CD14-positive monocyte (primary cell): ENCODE data around the gene GLIS2. TPM values are rescaled to one million over a fixed set of nuclear protein-coding genes. Genes with fewer than 3 reads are reported as not detected.

ENCODE experiments used
- DNase-seq, 3 donors: peaks; one replicate each; pipeline ENCODE4 v3.0.0-alpha.2; 2011 to 2022
- H2AFZ ChIP-seq: 2 replicates; pipeline ENCODE4 v1.6.0; 2012; ENCODE audit warnings: mild to moderate bottlenecking, low read depth, low read length, inconsistent platforms; ENCODE audit not compliant: insufficient read depth, poor library complexity, severe bottlenecking
- H3K27ac ChIP-seq, 2 donors: 1 replicate in 1 of 2; 2 replicates in 1 of 2; pipeline ENCODE4 v1.5.1; 2012 to 2013; ENCODE audit warnings: low read length in 2 of 2, control low read depth in 1 of 2, inconsistent platforms in 1 of 2, low read depth in 1 of 2, mild to moderate bottlenecking in 1 of 2
- H3K27me3 ChIP-seq, 2 donors: one replicate each; pipeline versions ENCODE4 v1.6.0 to v1.6.1; 2011 to 2013; ENCODE audit warnings: low read length in 2 of 2; ENCODE audit not compliant: control insufficient read depth in 2 of 2, insufficient read depth in 2 of 2
- H3K36me3 ChIP-seq, 2 donors: replicated peaks in 1 of 2; 1 replicate in 1 of 2; 2 replicates in 1 of 2; pipeline versions ENCODE4 v1.5.1 to v1.6.1; 2012 to 2013; ENCODE audit warnings: low read length in 2 of 2, control low read depth in 1 of 2, inconsistent platforms in 1 of 2, mild to moderate bottlenecking in 1 of 2; ENCODE audit not compliant: insufficient read depth in 2 of 2, control insufficient read depth in 1 of 2
- H3K4me1 ChIP-seq, 2 donors: 1 replicate in 1 of 2; 2 replicates in 1 of 2; pipeline versions ENCODE4 v1.5.1 to v1.6.1; 2012 to 2013; ENCODE audit warnings: low read length in 2 of 2, control low read depth in 1 of 2, inconsistent platforms in 1 of 2, mild to moderate bottlenecking in 1 of 2, moderate library complexity in 1 of 2; ENCODE audit not compliant: insufficient read depth in 2 of 2, control insufficient read depth in 1 of 2
- H3K4me2 ChIP-seq: replicated peaks from 2 replicates; pipeline ENCODE3; 2012; ENCODE audit warnings: low read length, moderate library complexity, mild to moderate bottlenecking; ENCODE audit not compliant: poor library complexity, severe bottlenecking; ENCODE audit errors: extremely low read depth
- H3K4me3 ChIP-seq, 3 experiments: fragments of 200-600 bp in 1 of 3; sonication (generic) in 1 of 3; replicated peaks in 1 of 3; 1 replicate in 2 of 3; 2 replicates in 1 of 3; pipeline ENCODE4 v1.5.1; 2011 to 2013; ENCODE audit warnings: low read length in 3 of 3, mild to moderate bottlenecking in 3 of 3, control low read depth in 2 of 3, low read depth in 2 of 3, inconsistent platforms in 1 of 3, moderate library complexity in 1 of 3
- H3K79me2 ChIP-seq: 2 replicates; pipeline ENCODE4 v1.6.0; 2012; ENCODE audit warnings: mild to moderate bottlenecking, control low read depth, inconsistent platforms, low read length, moderate library complexity; ENCODE audit not compliant: insufficient read depth
- H3K9ac ChIP-seq: 2 replicates; pipeline ENCODE4 v1.6.0; 2017; ENCODE audit warnings: low read length, mild to moderate bottlenecking; ENCODE audit not compliant: insufficient read depth, poor library complexity, severe bottlenecking
- H3K9me3 ChIP-seq, 2 donors: replicated peaks in 1 of 2; 1 replicate in 1 of 2; 2 replicates in 1 of 2; pipeline versions ENCODE4 v1.5.1 to v1.6.1; 2012 to 2013; ENCODE audit warnings: low read length in 2 of 2, control low read depth in 1 of 2; ENCODE audit not compliant: control insufficient read depth in 1 of 2, insufficient read depth in 1 of 2
- H4K20me1 ChIP-seq: 2 replicates; pipeline ENCODE4 v1.6.0; 2012; ENCODE audit warnings: mild to moderate bottlenecking, low read length, control low read depth, moderate library complexity; ENCODE audit not compliant: insufficient read depth
- H3K27ac Mint-ChIP-seq, 7 donors: one replicate each; pipeline ENCODE4 v1.8.0; 2020; ENCODE audit warnings: mild to moderate bottlenecking in 7 of 7, mixed read lengths in 7 of 7, moderate library complexity in 6 of 7, inconsistent platforms in 2 of 7
- H3K27me3 Mint-ChIP-seq, 3 donors: one replicate each; pipeline ENCODE4 v1.8.0; 2021 to 2022; ENCODE audit warnings: low read depth in 3 of 3, mild to moderate bottlenecking in 3 of 3, mixed read lengths in 3 of 3, moderate library complexity in 3 of 3, inconsistent platforms in 1 of 3
- H3K36me3 Mint-ChIP-seq, 2 donors: one replicate each; pipeline ENCODE4 v1.8.0; 2020; ENCODE audit warnings: mixed read lengths in 2 of 2, inconsistent platforms in 1 of 2, mild to moderate bottlenecking in 1 of 2
- H3K4me1 Mint-ChIP-seq: one replicate; pipeline ENCODE4 v1.8.0; 2020; ENCODE audit warnings: mild to moderate bottlenecking, mixed read lengths
- H3K4me3 Mint-ChIP-seq, 2 donors: one replicate each; pipeline ENCODE4 v1.8.0; 2020; ENCODE audit warnings: mild to moderate bottlenecking in 2 of 2, mixed read lengths in 2 of 2, moderate library complexity in 1 of 2
- H3K9me3 Mint-ChIP-seq, 7 donors: one replicate each; pipeline ENCODE4 v1.8.0; 2020 to 2022; ENCODE audit warnings: mixed read lengths in 7 of 7, mild to moderate bottlenecking in 6 of 7, moderate library complexity in 6 of 7, inconsistent platforms in 2 of 7
- WGBS: methylation state at CpG from one replicate; pipeline ENCODE4 v1.1.5; 2013; ENCODE audit warnings: missing lambda C conversion rate; ENCODE audit not compliant: insufficient coverage; 5-methylcytosine and 5-hydroxymethylcytosine counted together
- intact Hi-C, 2 donors: fragments of 100-400 bp; cut with micrococcal nuclease; formaldehyde crosslinking; loops; one replicate each; pipeline versions ENCODE4 v1.15.0 to v1.15.1; 2023
- polyA plus RNA-seq, 3 donors: library from polyadenylated mRNA; depleted of rRNA in 1 of 3; unstranded in 2 of 3; stranded (reverse) in 1 of 3; fragments of 300-500 nt in 2 of 3; fragments of >200 nt in 1 of 3; fragmentation: Illumina TruSeq in 2 of 3; gene quantifications; 1 replicate in 2 of 3; 2 replicates in 1 of 3; pipeline ENCODE4 v1.2.3, GENCODE V29; 2012 to 2021
- TF ChIP-seq, protein P1 (sequence below): fragments of 200-600 bp; IDR thresholded peaks from one replicate; pipeline ENCODE4 v1.8.0; 2022; ENCODE audit warnings: antibody characterized with exemption, mild to moderate bottlenecking

Gene GLIS2
- polyA plus RNA-seq, 3 donors, result 0.03 TPM; not detected in 2

DNA sequence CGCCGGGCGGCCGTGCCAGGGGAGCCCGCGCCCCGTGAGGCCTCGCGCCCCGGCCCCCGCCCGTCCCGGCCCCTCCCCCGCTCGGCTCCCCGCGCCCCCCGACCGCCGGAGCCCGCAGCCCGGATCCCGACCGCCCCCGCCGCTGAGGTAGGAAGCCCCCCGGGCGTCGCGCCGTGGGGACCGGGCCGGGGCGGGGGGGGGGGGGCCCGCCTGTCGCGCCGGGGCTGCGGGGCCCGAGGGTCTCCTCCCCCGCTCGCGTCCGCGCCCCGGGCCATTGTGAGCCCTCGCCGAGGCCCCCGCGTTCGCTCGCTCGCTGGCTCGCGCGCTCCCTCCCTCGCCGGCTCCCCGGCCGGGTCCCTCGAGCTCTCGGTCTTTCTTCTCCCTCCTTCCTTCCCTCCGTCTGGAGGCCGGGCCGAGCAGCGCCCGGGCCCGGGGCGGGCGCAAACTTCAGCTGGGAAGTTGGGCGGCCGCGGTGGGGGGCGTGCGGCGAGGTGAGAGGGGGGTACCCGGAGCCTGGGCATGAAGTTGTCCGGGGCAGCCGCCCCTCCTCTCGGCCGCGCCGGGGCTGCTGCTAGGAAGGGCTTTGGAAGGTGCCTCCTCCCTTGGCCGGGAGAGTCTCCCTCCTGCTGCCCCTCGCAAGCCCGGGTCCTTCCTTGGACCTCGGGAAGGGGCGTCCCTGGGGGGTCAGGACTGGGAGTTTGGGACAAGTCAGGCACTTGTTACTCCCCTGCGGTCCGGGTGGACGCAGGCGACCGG, 419 bp downstream of the GLIS2 start:
- H3K36me3 Mint-ChIP-seq, result peaks cover 6 to 10% of the 10 kb centered on the region in 2 donors
- Histone ChIP-seq H3K36me3 (no peaks in the 10 kb centered on the region), H3K9ac (peak overlapping the region; percentile 15), H3K27ac (no peak overlapping the region), H2AFZ (peak overlapping the region; percentile 59), H3K27me3 (peaks cover 24 to 53% of the 10 kb centered on the region in 2 donors), H3K4me2 (peak overlapping the region; percentile 82), H3K4me1 (peaks cover 12 to 17% of the 10 kb centered on the region in 2 donors), H3K4me3 (peak overlapping the region in 1 of 3 experiments; percentile 56), H4K20me1 (no peaks in the 10 kb centered on the region), H3K9me3 (peaks cover 0 to 8% of the 10 kb centered on the region in 2 donors), H3K79me2 (no peaks in the 10 kb centered on the region)
- intact Hi-C loops, result no loop called here
- WGBS, result 8% methylated on average over 63 of the region's 93 CpGs
- H3K27ac Mint-ChIP-seq, result no peak overlapping the region
- H3K4me3 Mint-ChIP-seq, result peak overlapping the region; percentile 54 to 73
- peaks cover 0 to 8% (median 3%) of the 10 kb centered on the region in 7 donors for H3K9me3 Mint-ChIP-seq
- peaks cover 33 to 73% (median 43%) of the 10 kb centered on the region in 3 donors for H3K27me3 Mint-ChIP-seq
- DNase-seq, result no peak
- TF ChIP-seq, protein P1, sequence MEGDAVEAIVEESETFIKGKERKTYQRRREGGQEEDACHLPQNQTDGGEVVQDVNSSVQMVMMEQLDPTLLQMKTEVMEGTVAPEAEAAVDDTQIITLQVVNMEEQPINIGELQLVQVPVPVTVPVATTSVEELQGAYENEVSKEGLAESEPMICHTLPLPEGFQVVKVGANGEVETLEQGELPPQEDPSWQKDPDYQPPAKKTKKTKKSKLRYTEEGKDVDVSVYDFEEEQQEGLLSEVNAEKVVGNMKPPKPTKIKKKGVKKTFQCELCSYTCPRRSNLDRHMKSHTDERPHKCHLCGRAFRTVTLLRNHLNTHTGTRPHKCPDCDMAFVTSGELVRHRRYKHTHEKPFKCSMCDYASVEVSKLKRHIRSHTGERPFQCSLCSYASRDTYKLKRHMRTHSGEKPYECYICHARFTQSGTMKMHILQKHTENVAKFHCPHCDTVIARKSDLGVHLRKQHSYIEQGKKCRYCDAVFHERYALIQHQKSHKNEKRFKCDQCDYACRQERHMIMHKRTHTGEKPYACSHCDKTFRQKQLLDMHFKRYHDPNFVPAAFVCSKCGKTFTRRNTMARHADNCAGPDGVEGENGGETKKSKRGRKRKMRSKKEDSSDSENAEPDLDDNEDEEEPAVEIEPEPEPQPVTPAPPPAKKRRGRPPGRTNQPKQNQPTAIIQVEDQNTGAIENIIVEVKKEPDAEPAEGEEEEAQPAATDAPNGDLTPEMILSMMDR, result no peak
- H3K4me1 Mint-ChIP-seq, result peaks cover 9% of the 10 kb centered on the region

DNA sequence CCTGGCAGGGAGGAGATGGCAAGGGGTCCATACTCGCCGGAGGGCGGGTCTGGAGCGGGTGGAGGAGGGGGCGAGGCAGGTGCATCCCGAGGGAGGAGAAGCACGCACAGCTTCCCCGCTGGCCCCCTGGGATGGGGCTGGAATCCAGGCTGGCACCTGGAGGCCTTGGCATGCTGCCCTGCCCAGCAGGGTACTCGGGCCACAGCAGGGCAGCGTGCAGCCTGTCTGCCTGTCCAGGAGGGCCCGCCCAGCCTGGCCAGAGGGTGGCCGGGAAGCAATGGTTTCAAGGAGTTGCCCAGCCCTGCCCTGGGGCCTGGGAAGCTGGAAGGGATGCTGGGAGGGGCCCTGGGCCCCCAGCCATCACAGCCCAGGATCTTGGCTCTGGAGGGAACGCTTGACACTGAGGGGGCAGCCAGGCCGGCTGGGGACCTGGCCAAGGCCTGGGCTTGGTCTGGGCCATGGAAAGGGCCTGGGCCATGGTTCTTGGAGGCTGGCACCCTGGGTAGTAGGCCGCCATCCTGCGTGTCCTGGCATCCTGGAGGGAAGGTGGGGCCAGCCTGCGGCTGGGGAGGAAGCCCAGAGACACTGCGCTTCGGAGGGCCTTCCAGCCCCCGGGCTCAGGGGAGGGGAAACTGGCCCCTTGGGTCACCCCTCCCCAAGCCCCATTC, 1.1 kb downstream of the GLIS2 start:
- no peaks in the 10 kb centered on the region for H3K79me2 ChIP-seq
- H3K27ac ChIP-seq, result no peak overlapping the region
- intact Hi-C loops, result no loop called here
- H3K27me3 Mint-ChIP-seq, result peaks cover 35 to 75% (median 42%) of the 10 kb centered on the region in 3 donors
- H3K4me3 Mint-ChIP-seq, result peak overlapping the region; percentile 54 to 73
- H3K4me1 ChIP-seq, result peaks cover 12 to 17% of the 10 kb centered on the region in 2 donors
- H3K9me3 Mint-ChIP-seq, result peaks cover 0 to 8% (median 3%) of the 10 kb centered on the region in 7 donors
- H3K36me3 Mint-ChIP-seq, result peaks cover 6 to 10% of the 10 kb centered on the region in 2 donors
- no peak overlapping the region for H2AFZ ChIP-seq
- H3K36me3 ChIP-seq, result no peaks in the 10 kb centered on the region
- peak overlapping the region; percentile 82 for H3K4me2 ChIP-seq
- H3K9me3 ChIP-seq, result peaks cover 0 to 8% of the 10 kb centered on the region in 2 donors
- H3K4me1 Mint-ChIP-seq, result peaks cover 9% of the 10 kb centered on the region
- TF ChIP-seq, protein P1, result no peak
- no peak for DNase-seq
- H3K27me3 ChIP-seq, result peaks cover 24 to 50% of the 10 kb centered on the region in 2 donors
- H3K9ac ChIP-seq, result no peak overlapping the region
- H3K4me3 ChIP-seq, result peak overlapping the region in 1 of 3 experiments; percentile 56
- no peaks in the 10 kb centered on the region for H4K20me1 ChIP-seq
- no peak overlapping the region for H3K27ac Mint-ChIP-seq
- WGBS, result 80% methylated on average over 16 of the region's 20 CpGs
